Heart right ventricle (tissue), 16 donors: ENCODE data around the gene SKA2. TPM values are rescaled to one million over a fixed set of nuclear protein-coding genes. Genes with fewer than 3 reads are reported as not detected.

Experiments used
- ATAC-seq, 8 donors: fragments of 200-7000 bp; cut with Tn5 transposase; one replicate each; pipeline ENCODE4 v1.9.1; 2020; ENCODE audit warnings: mild to moderate bottlenecking in 8 of 8, moderate library complexity in 8 of 8, moderate number of reproducible peaks in 1 of 8
- DNase-seq, 2 donors: peaks; one replicate each; pipeline ENCODE4 v3.0.0-alpha.2; 2020
- H3K27ac ChIP-seq, 10 donors: fragments of 200-600 bp; sonication (generic) in 2 of 10; one replicate each; pipeline versions ENCODE4 v1.5.0 to v1.8.0; 2020 to 2022; ENCODE audit warnings: mild to moderate bottlenecking in 3 of 10
- H3K27me3 ChIP-seq, 7 donors: fragments of 200-600 bp; one replicate each; pipeline ENCODE4 v1.8.0; 2021 to 2022; ENCODE audit warnings: mild to moderate bottlenecking in 2 of 7
- H3K36me3 ChIP-seq, 9 donors: fragments of 200-600 bp; sonication (generic) in 1 of 9; one replicate each; pipeline versions ENCODE4 v1.5.0 to v1.8.0; 2020 to 2022; ENCODE audit warnings: mild to moderate bottlenecking in 2 of 9
- H3K4me1 ChIP-seq, 9 donors: fragments of 200-600 bp; sonication (generic) in 1 of 9; one replicate each; pipeline versions ENCODE4 v1.5.0 to v1.8.0; 2020 to 2022; ENCODE audit warnings: mild to moderate bottlenecking in 4 of 9
- H3K4me3 ChIP-seq, 10 donors: fragments of 200-600 bp; sonication (generic) in 2 of 10; one replicate each; pipeline versions ENCODE4 v1.5.0 to v1.8.0; 2020 to 2022; ENCODE audit warnings: mild to moderate bottlenecking in 7 of 10, moderate library complexity in 2 of 10
- H3K9me3 ChIP-seq, 11 donors: fragments of 200-600 bp in 10 of 11; sonication (generic) in 2 of 11; one replicate each; pipeline versions ENCODE4 v1.5.0 to v1.8.0; 2013 to 2022; ENCODE audit warnings: mild to moderate bottlenecking in 2 of 11, control low read depth in 1 of 11, moderate library complexity in 1 of 11
- CTCF ChIP-seq, 9 donors: fragments of 200-600 bp; sonication (generic) in 2 of 9; IDR thresholded peaks; one replicate each; pipeline versions ENCODE4 v1.5.0 to v1.8.0; 2021 to 2022; ENCODE audit warnings: antibody characterized with exemption in 9 of 9, mild to moderate bottlenecking in 5 of 9, moderate library complexity in 1 of 9
- WGBS, 2 donors: extraction: QIAGEN DNeasy Blood & Tissue Kit; methylation state at CpG; one replicate each; pipeline ENCODE4 v1.1.7; 2013; ENCODE audit warnings: inconsistent platforms in 1 of 2; 5-methylcytosine and 5-hydroxymethylcytosine counted together
- intact Hi-C, 10 donors: fragments of 100-400 bp; cut with DNase I; formaldehyde crosslinking; loops; one replicate each; pipeline versions ENCODE4 v1.11.1 to v1.14.2; 2022
- polyA plus RNA-seq, 2 donors: library from polyadenylated mRNA; stranded (reverse); fragments of 200-250 nt; gene quantifications; one replicate each; pipeline ENCODE4 v1.2.3, GENCODE V29; 2013
- total RNA-seq, 10 donors: library from RNA; stranded (reverse); fragmentation: NEBNext Ultra II Directional in 3 of 10; extraction: Animal tissue kit (Norgen Biotek cat#: 25700) in 3 of 10; gene quantifications; one replicate each; pipeline versions ENCODE4 v1.2.1 to v1.2.4, GENCODE V29; 2021 to 2023
- donor health status: Arrhythmogenic right ventricular cardiomyopathy.
- donor health status: ischemic (EF 13 %, LVEDD 7.1; RV severe dilation, severe dysfunction).
- donor health status: healthy with polysubstance abuse.
- donor health status: DM: no; HTN: yes; CAD: no.
- donor health status: DM: no; HTN: no; CAD: no.
- donor health status: ischemic (EF 25% LVEDD 6.9; RV normal size, moderate dysfunction).
- donor health status: ischemic (EF 25% LVEDD 5.7; RV mildly dilated, moderate dysfunction).
- donor health status: healthy.
- donor health status: DM: yes; HTN: yes; CAD: no.
- donor health status: Ischemic cardiomyopathy.
- donor health status: ischemic (EF 35%, LVEDD 5.7; RV mildly dilated, moderate dysfunction).
- donor health status: nonischemic (EF 11% LVEDD 7.7; RV severe dilation, severe dysfunction).
- donor health status: DM: yes; HTN: yes; CAD: no.
- donor health status: PGD.
- donor health status: ischemic (EF 29% LVEDD 5.4; RV normal size, mild dysfunction).
- donor health status: nonischemic (EF 23%, LVEDD 6.1; RV moderate dilation, normal function).

The SKA2 gene
- total and polyA plus RNA-seq, 12 donors = 28.0 to 46.4 (median 34.8) TPM

- no peak overlapping the region for H3K4me3 ChIP-seq
- DNase-seq (no peak), ATAC-seq (no peak)
- H3K27ac ChIP-seq = no peak overlapping the region
- H3K4me1 ChIP-seq = no peaks in the 10 kb centered on the region
- no peak for TF ChIP-seq CTCF (IDR thresholded peaks at IDR 0.05)
- H3K36me3 ChIP-seq = peaks cover 0 to 51% (median 0%) of the 10 kb centered on the region in 9 donors
- intact Hi-C loops = no loop called here
- H3K27me3 ChIP-seq = no peaks in the 10 kb centered on the region
- WGBS, 2 donors = 65 to 79% methylated on average over 3 of the region's 3 CpGs
- no peaks in the 10 kb centered on the region for H3K9me3 ChIP-seq
Observed at GRCh38 chr17:59126809-59127417, 28.1 kb downstream of the SKA2 start.

GRCh38 chr17:59124665-59125064 lies 30.3 kb downstream of the SKA2 start:
- DNase-seq (no peak), ATAC-seq (no peak)
- H3K27me3 ChIP-seq = no peaks in the 10 kb centered on the region
- peaks cover 0 to 54% (median 0%) of the 10 kb centered on the region in 9 donors for H3K36me3 ChIP-seq
- no peaks in the 10 kb centered on the region for H3K4me1 ChIP-seq
- no peak for TF ChIP-seq CTCF (IDR thresholded peaks at IDR 0.05)
- WGBS, 2 donors = 96% methylated on average over 6 of the region's 6 CpGs
- H3K4me3 ChIP-seq = no peak overlapping the region
- intact Hi-C loops = no loop called here
- no peak overlapping the region for H3K27ac ChIP-seq
- no peaks in the 10 kb centered on the region for H3K9me3 ChIP-seq

GRCh38 chr17:59121901-59122480 lies 33.0 kb downstream of the SKA2 start:
- 98 to 99% methylated on average over 9 of the region's 9 CpGs for WGBS, 2 donors
- H3K36me3 ChIP-seq = peaks cover 0 to 59% (median 0%) of the 10 kb centered on the region in 9 donors
- DNase-seq (no peak), ATAC-seq (no peak)
- H3K27ac ChIP-seq = no peak overlapping the region
- no peak overlapping the region for H3K4me3 ChIP-seq
- H3K27me3 ChIP-seq = no peaks in the 10 kb centered on the region
- H3K4me1 ChIP-seq = no peaks in the 10 kb centered on the region
- no peak for TF ChIP-seq CTCF (IDR thresholded peaks at IDR 0.05)
- no peaks in the 10 kb centered on the region for H3K9me3 ChIP-seq
- intact Hi-C loops = no loop called here

- TF ChIP-seq CTCF (IDR thresholded peaks at IDR 0.05) = no peak
- Histone ChIP-seq H3K36me3 (peaks cover 0 to 86% (median 0%) of the 10 kb centered on the region in 9 donors), H3K4me1 (no peaks in the 10 kb centered on the region), H3K4me3 (no peak overlapping the region), H3K9me3 (no peaks in the 10 kb centered on the region), H3K27me3 (no peaks in the 10 kb centered on the region), H3K27ac (no peak overlapping the region)
- intact Hi-C loops = loop anchor here in 1 of 10 donors (2.0 kb wide), 1 partner anchor 33 kb away; no protein-coding TSS in a partner anchor
- WGBS, 2 donors = 92 to 93% methylated on average over 9 of the region's 9 CpGs
- ATAC-seq (no peak), DNase-seq (no peak)
Observed at GRCh38 chr17:59115474-59115873, 39.5 kb downstream of the SKA2 start.
